MM.1S (cell line): ENCODE measurements around the gene HTR3B.
"Not testable (repeated sequence)": the region's sequence is repeated elsewhere in the genome, so short reads cannot be mapped to it uniquely, and the experiment has no call there.

Source experiments
- DNase-seq: peaks from one replicate; pipeline ENCODE4 v3.0.0-alpha.2; 2015
- H2AFZ ChIP-seq: fragments of 300-600 bp; sonication (generic); 2 replicates; pipeline ENCODE4 v1.6.0; 2016; ENCODE audit warnings: antibody characterized with exemption, low read length
- H3F3A ChIP-seq: fragments of 300-600 bp; sonication (generic); 2 replicates; pipeline ENCODE4 v1.6.1; 2016; ENCODE audit warnings: mild to moderate bottlenecking, antibody characterized with exemption, low read length, moderate library complexity, mixed read lengths; ENCODE audit not compliant: insufficient read depth
- H3K27ac ChIP-seq: fragments of 300-600 bp; sonication (generic); 2 replicates; pipeline ENCODE4 v1.5.1; 2016; ENCODE audit warnings: mild to moderate bottlenecking, low read length
- H3K27me3 ChIP-seq: fragments of 300-600 bp; sonication (generic); replicated peaks from 2 replicates; pipeline ENCODE4 v1.6.0; 2016; ENCODE audit warnings: low read length; ENCODE audit not compliant: insufficient read depth
- H3K36me3 ChIP-seq: fragments of 300-600 bp; sonication (generic); replicated peaks from 2 replicates; pipeline ENCODE4 v1.6.1; 2016; ENCODE audit warnings: mild to moderate bottlenecking, low read length, mixed read lengths; ENCODE audit not compliant: insufficient read depth
- H3K4me1 ChIP-seq: fragments of 300-600 bp; sonication (generic); 2 replicates; pipeline ENCODE4 v1.6.1; 2016; ENCODE audit warnings: low read length, mixed read lengths
- H3K4me2 ChIP-seq: fragments of 300-600 bp; sonication (generic); 2 replicates; pipeline ENCODE4 v1.6.0; 2016; ENCODE audit warnings: low read depth, low read length
- H3K4me3 ChIP-seq: fragments of 300-600 bp; sonication (generic); 2 replicates; pipeline ENCODE4 v1.5.1; 2016; ENCODE audit warnings: low read length, mixed read lengths
- H3K79me2 ChIP-seq: fragments of 300-600 bp; sonication (generic); 2 replicates; pipeline ENCODE4 v1.6.1; 2016; ENCODE audit warnings: mixed run types, low read length, mixed read lengths
- H3K9ac ChIP-seq: fragments of 300-600 bp; sonication (generic); 2 replicates; pipeline ENCODE4 v1.6.1; 2016; ENCODE audit warnings: low read length, mixed read lengths
- H3K9me2 ChIP-seq: fragments of 300-600 bp; sonication (generic); replicated peaks from 2 replicates; pipeline ENCODE4 v1.6.1; 2016; ENCODE audit warnings: mild to moderate bottlenecking, low read length, mixed read lengths; ENCODE audit not compliant: insufficient read depth
- H3K9me3 ChIP-seq: fragments of 300-600 bp; sonication (generic); replicated peaks from 2 replicates; pipeline ENCODE4 v1.6.1; 2016; ENCODE audit warnings: mild to moderate bottlenecking, low read length, mixed read lengths; ENCODE audit not compliant: insufficient read depth
- H4K20me1 ChIP-seq: fragments of 300-600 bp; sonication (generic); 2 replicates; pipeline ENCODE4 v1.6.1; 2016; ENCODE audit warnings: mild to moderate bottlenecking, low read length, moderate library complexity, mixed read lengths; ENCODE audit not compliant: insufficient read depth
- CTCF ChIP-seq: fragments of 300-600 bp; sonication (generic); IDR thresholded peaks from 2 replicates; pipeline ENCODE4 v1.5.1; 2016; ENCODE audit warnings: antibody characterized with exemption, low read length, mixed read lengths
- EZH2 ChIP-seq: fragments of 300-600 bp; sonication (generic); optimal IDR thresholded peaks from 2 replicates; pipeline ENCODE3; 2017; ENCODE audit warnings: low read depth, mild to moderate bottlenecking, antibody characterized with exemption, low read length, mixed read lengths
- EZH2phosphoT487 ChIP-seq: fragments of 300-600 bp; sonication (generic); IDR thresholded peaks from 2 replicates; pipeline ENCODE4 v1.6.1; 2018; ENCODE audit warnings: antibody characterized with exemption, low read length

HTR3B gene

GRCh38 chr11:113877670-113878055 lies 26.9 kb upstream of the HTR3B start:
- Histone ChIP-seq H3K4me3 (no peak overlapping the region), H3K79me2 (peaks cover 29% of the 10 kb centered on the region), H4K20me1 (no peaks in the 10 kb centered on the region), H3K9me2 (no peaks in the 10 kb centered on the region), H3K9me3 (no peaks in the 10 kb centered on the region), H3F3A (no peaks in the 10 kb centered on the region), H2AFZ (no peak overlapping the region), H3K4me2 (no peak overlapping the region), H3K9ac (no peak overlapping the region), H3K27ac (no peak overlapping the region), H3K27me3 (no peaks in the 10 kb centered on the region), H3K4me1 (peaks cover 6% of the 10 kb centered on the region; the same call in 1 of the 2 replicates), H3K36me3 (no peaks in the 10 kb centered on the region)
- no peak for DNase-seq
- TF ChIP-seq CTCF (no peak), EZH2phosphoT487 (no peak), EZH2 (no peak)

- H3K36me3 ChIP-seq, DNase-seq, H2AFZ ChIP-seq, H3K4me2 ChIP-seq, H3K9me2 ChIP-seq, H3K9me3 ChIP-seq, H3F3A ChIP-seq, H4K20me1 ChIP-seq, H3K4me3 ChIP-seq, H3K9ac ChIP-seq, H3K27me3 ChIP-seq, H3K27ac ChIP-seq, H3K4me1 ChIP-seq: not testable (repeated sequence)
- peaks cover 12% of the 10 kb centered on the region for H3K79me2 ChIP-seq
Observed at GRCh38 chr11:113879446-113879845, 25.1 kb upstream of the HTR3B start.

- Histone ChIP-seq H3K4me3 (no peak overlapping the region), H3K4me2 (no peak overlapping the region), H3K36me3 (no peaks in the 10 kb centered on the region), H3K27me3 (no peaks in the 10 kb centered on the region), H2AFZ (no peak overlapping the region), H3K4me1 (no peaks in the 10 kb centered on the region), H4K20me1 (no peaks in the 10 kb centered on the region), H3K9me3 (no peaks in the 10 kb centered on the region), H3K27ac (no peak overlapping the region), H3K9ac (no peak overlapping the region), H3K9me2 (no peaks in the 10 kb centered on the region), H3K79me2 (0 out of 2 replicates have a peak, but pooled peaks cover 5% of the 10 kb centered on the region), H3F3A (no peaks in the 10 kb centered on the region)
- no peak for DNase-seq
- TF ChIP-seq EZH2, result no peak
- no peak for TF ChIP-seq CTCF
- TF ChIP-seq EZH2phosphoT487, result no peak
Observed at GRCh38 chr11:113880971-113881370, 23.6 kb upstream of the HTR3B start.

- no peak for TF ChIP-seq CTCF
- TF ChIP-seq EZH2phosphoT487, result no peak
- no peak for TF ChIP-seq EZH2
- no peaks in the 10 kb centered on the region for H3K9me3 ChIP-seq
- no peak overlapping the region for H3K4me3 ChIP-seq
- no peaks in the 10 kb centered on the region for H3K36me3 ChIP-seq
- H3K4me2 ChIP-seq, result no peak overlapping the region
- no peaks in the 10 kb centered on the region for H3K9me2 ChIP-seq
- H2AFZ ChIP-seq, result no peak overlapping the region
- H3K4me1 ChIP-seq, result no peaks in the 10 kb centered on the region
- H3K79me2 ChIP-seq, result no peaks in the 10 kb centered on the region
- no peak overlapping the region for H3K27ac ChIP-seq
- H3F3A ChIP-seq, result no peaks in the 10 kb centered on the region
- no peaks in the 10 kb centered on the region for H3K27me3 ChIP-seq
- no peak overlapping the region for H3K9ac ChIP-seq
- DNase-seq, result no peak
- H4K20me1 ChIP-seq, result no peaks in the 10 kb centered on the region
Observed at GRCh38 chr11:113881856-113882255, 22.7 kb upstream of the HTR3B start.
